ENCODE results near the gene FCER2. TPM values are rescaled to one million over a fixed set of nuclear protein-coding genes. Genes with fewer than 3 reads are reported as not detected.

The FCER2 gene
- total and polyA plus RNA-seq, 4 donors, result 0.27 to 0.59 (median 0.50) TPM; not detected in 1

GRCh38 chr19:7734220-7735203 lies 32.6 kb upstream of the FCER2 start:
- Histone ChIP-seq H3K27ac (ENCODE audit: low read depth, low read length) (no peak overlapping the region), H3K9me3 (ENCODE audit: control insufficient read depth, insufficient read depth, low read length) (no peaks in the 10 kb centered on the region), H3K4me1 (ENCODE audit: control insufficient read depth, insufficient read depth, low read length) (peaks cover 5% of the 10 kb centered on the region), H3K27me3 (ENCODE audit: control insufficient read depth, insufficient read depth, low read length) (peaks cover 32% of the 10 kb centered on the region), H3K4me3 (ENCODE audit: low read depth, low read length) (no peak overlapping the region), H3K36me3 (ENCODE audit: control insufficient read depth, insufficient read depth, low read length) (no peaks in the 10 kb centered on the region)
- DNase-seq (ENCODE audit: low read depth in 4 of 6, low spot score in 6 of 6), result no peak
- WGBS (ENCODE audit: insufficient coverage), result 69% methylated on average over 9 of the region's 12 CpGs

- Histone ChIP-seq H3K9me3 (ENCODE audit: control insufficient read depth, insufficient read depth, low read length) (no peaks in the 10 kb centered on the region), H3K36me3 (ENCODE audit: control insufficient read depth, insufficient read depth, low read length) (no peaks in the 10 kb centered on the region), H3K27me3 (ENCODE audit: control insufficient read depth, insufficient read depth, low read length) (peaks cover 43% of the 10 kb centered on the region), H3K4me1 (ENCODE audit: control insufficient read depth, insufficient read depth, low read length) (peaks cover 5% of the 10 kb centered on the region), H3K4me3 (ENCODE audit: low read depth, low read length) (no peak overlapping the region), H3K27ac (ENCODE audit: low read depth, low read length) (no peak overlapping the region)
- no peak for DNase-seq (ENCODE audit: low read depth in 4 of 6, low spot score in 6 of 6)
- WGBS (ENCODE audit: insufficient coverage), result 84% methylated on average over 3 of the region's 6 CpGs
Observed at GRCh38 chr19:7733376-7733775, 31.4 kb upstream of the FCER2 start.

- H3K9me3 ChIP-seq (ENCODE audit: control insufficient read depth, insufficient read depth, low read length), result no peaks in the 10 kb centered on the region
- no peak within 1 kb of the TSS for H3K27ac ChIP-seq (ENCODE audit: low read depth, low read length)
- no peak within 1 kb of the TSS for H3K4me3 ChIP-seq (ENCODE audit: low read depth, low read length)
- H3K4me1 ChIP-seq (ENCODE audit: control insufficient read depth, insufficient read depth, low read length), result peaks cover 5% of the 10 kb centered on the region
- 59% methylated on average over 9 of the region's 9 CpGs for WGBS (ENCODE audit: insufficient coverage)
- no peaks in the 10 kb centered on the region for H3K36me3 ChIP-seq (ENCODE audit: control insufficient read depth, insufficient read depth, low read length)
- no peak for DNase-seq (ENCODE audit: low read depth in 4 of 6, low spot score in 6 of 6)
- peaks cover 48% of the 10 kb centered on the region for H3K27me3 ChIP-seq (ENCODE audit: control insufficient read depth, insufficient read depth, low read length)
Observed at GRCh38 chr19:7732045-7732444, 30.1 kb upstream of the FCER2 start, which contains the start of gene CLEC4G. Gene CLEC4G (minus strand): TSS chr19:7732110. CDS start chr19:7732102, 8 bp downstream.

DNA sequence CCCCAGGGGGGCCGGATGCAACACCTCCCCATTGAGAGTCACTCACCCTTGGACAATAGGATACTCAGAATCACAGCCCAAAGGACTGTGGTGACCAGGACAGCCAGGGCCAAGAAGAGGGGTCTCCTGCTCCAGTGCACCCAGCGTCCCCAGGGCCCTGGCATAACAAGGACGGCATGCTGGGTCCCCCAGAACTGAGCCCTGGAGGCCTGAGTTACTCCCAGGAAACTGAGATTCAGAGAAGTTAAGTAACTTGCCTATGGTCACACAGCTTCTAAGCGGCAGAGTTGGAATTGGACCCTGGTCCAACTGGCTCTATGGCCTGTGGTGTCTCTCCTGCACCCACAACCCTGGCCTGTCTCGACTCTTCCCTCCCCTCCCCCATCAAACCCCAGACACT lies 29.7 kb upstream of the FCER2 start:
- no peak overlapping the region for H3K4me3 ChIP-seq (ENCODE audit: low read depth, low read length)
- no peaks in the 10 kb centered on the region for H3K36me3 ChIP-seq (ENCODE audit: control insufficient read depth, insufficient read depth, low read length)
- no peak for DNase-seq (ENCODE audit: low read depth in 4 of 6, low spot score in 6 of 6)
- no peaks in the 10 kb centered on the region for H3K9me3 ChIP-seq (ENCODE audit: control insufficient read depth, insufficient read depth, low read length)
- 52% methylated on average over 5 of the region's 5 CpGs for WGBS (ENCODE audit: insufficient coverage)
- H3K27ac ChIP-seq (ENCODE audit: low read depth, low read length), result no peak overlapping the region
- peaks cover 5% of the 10 kb centered on the region for H3K4me1 ChIP-seq (ENCODE audit: control insufficient read depth, insufficient read depth, low read length)
- H3K27me3 ChIP-seq (ENCODE audit: control insufficient read depth, insufficient read depth, low read length), result peaks cover 48% of the 10 kb centered on the region

DNA sequence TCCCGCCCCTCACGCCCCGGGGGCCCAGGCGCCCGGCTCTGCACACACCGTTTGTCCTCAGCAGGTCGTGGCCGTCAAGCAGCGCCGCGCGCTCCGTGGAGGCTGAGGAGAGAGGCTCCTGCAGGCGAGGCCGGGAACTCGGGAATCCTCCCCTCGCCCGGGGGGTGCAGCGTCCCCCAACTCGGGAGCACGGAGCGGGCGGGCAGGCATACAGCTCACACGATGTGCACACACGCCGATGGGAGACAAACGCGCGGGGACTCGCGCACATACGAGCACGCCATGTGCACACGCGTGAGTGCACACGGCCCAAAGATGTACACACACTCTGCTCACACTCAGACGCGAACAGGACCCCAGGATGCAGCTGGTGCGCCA lies 29.3 kb upstream of the FCER2 start:
- no peak for DNase-seq (ENCODE audit: low read depth in 4 of 6, low spot score in 6 of 6)
- Histone ChIP-seq H3K4me3 (ENCODE audit: low read depth, low read length) (no peak overlapping the region), H3K27me3 (ENCODE audit: control insufficient read depth, insufficient read depth, low read length) (peaks cover 48% of the 10 kb centered on the region), H3K4me1 (ENCODE audit: control insufficient read depth, insufficient read depth, low read length) (peaks cover 5% of the 10 kb centered on the region), H3K9me3 (ENCODE audit: control insufficient read depth, insufficient read depth, low read length) (no peaks in the 10 kb centered on the region), H3K36me3 (ENCODE audit: control insufficient read depth, insufficient read depth, low read length) (no peaks in the 10 kb centered on the region), H3K27ac (ENCODE audit: low read depth, low read length) (no peak overlapping the region)
- WGBS (ENCODE audit: insufficient coverage), result 48% methylated on average over 39 of the region's 39 CpGs

- peaks cover 48% of the 10 kb centered on the region for H3K27me3 ChIP-seq (ENCODE audit: control insufficient read depth, insufficient read depth, low read length)
- H3K4me3 ChIP-seq (ENCODE audit: low read depth, low read length), result no peak overlapping the region
Observed at GRCh38 chr19:7730286-7731217, 28.6 kb upstream of the FCER2 start.

DNA sequence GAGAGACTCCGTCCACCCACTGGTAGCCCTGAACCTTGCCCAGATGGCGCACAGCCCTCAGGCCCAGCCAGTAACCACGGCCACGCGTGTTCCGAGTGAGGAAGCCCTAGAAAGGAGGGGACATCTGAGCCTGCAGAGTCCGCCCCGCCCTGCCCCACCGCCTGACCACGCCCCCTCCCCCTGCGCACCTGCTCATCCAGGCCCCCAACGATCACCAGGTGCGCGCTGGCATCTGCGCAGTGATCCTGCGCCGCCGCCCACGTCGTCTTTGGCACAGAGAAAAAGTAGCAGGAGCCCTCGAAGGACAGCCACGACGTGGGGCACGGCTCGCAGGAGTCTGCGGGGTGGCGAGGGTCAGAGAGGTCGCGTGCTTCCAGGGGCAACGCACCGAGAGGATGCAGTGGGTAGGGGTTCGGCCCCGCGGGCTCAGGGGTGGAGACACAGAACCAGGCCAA lies 27.9 kb upstream of the FCER2 start:
- WGBS (ENCODE audit: insufficient coverage), result 1% methylated on average over 34 of the region's 34 CpGs
- Histone ChIP-seq H3K27me3 (ENCODE audit: control insufficient read depth, insufficient read depth, low read length) (peaks cover 48% of the 10 kb centered on the region), H3K4me1 (ENCODE audit: control insufficient read depth, insufficient read depth, low read length) (peaks cover 5% of the 10 kb centered on the region), H3K4me3 (ENCODE audit: low read depth, low read length) (no peak overlapping the region), H3K27ac (ENCODE audit: low read depth, low read length) (no peak overlapping the region), H3K36me3 (ENCODE audit: control insufficient read depth, insufficient read depth, low read length) (no peaks in the 10 kb centered on the region), H3K9me3 (ENCODE audit: control insufficient read depth, insufficient read depth, low read length) (no peaks in the 10 kb centered on the region)
- DNase-seq (ENCODE audit: low read depth in 4 of 6, low spot score in 6 of 6), result no peak

More at GRCh38 chr19:7730286-7731217, 28.6 kb upstream of the FCER2 start:
- peaks cover 5% of the 10 kb centered on the region for H3K4me1 ChIP-seq (ENCODE audit: control insufficient read depth, insufficient read depth, low read length)
- H3K27ac ChIP-seq (ENCODE audit: low read depth, low read length), result no peak overlapping the region
- DNase-seq (ENCODE audit: low read depth in 4 of 6, low spot score in 6 of 6), result peak in 1 of 6 donors; percentile 25
- H3K9me3 ChIP-seq (ENCODE audit: control insufficient read depth, insufficient read depth, low read length), result no peaks in the 10 kb centered on the region
- 1% methylated on average over 78 of the region's 78 CpGs for WGBS (ENCODE audit: insufficient coverage)
- no peaks in the 10 kb centered on the region for H3K36me3 ChIP-seq (ENCODE audit: control insufficient read depth, insufficient read depth, low read length)

DNA sequence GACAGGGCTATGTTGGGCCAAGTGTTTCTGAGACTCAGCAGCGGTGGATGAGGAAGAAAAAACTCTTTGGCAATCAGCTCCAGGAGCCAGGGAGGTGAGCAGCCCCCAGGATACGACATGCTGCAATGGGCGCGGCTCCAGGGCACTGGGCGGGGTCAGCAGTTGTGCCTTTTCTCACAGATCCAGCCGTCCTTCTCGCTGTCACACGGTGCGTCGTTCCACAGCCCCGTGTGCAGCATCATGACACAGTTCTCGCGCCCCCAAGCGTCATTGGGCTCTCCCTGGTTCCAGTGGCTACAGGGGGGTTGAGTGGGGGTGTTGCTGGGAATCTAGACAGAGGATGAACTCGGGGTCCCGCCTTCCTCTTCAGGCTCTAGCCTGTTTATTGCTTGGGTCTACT lies 27.3 kb upstream of the FCER2 start:
- DNase-seq (ENCODE audit: low read depth in 4 of 6, low spot score in 6 of 6), result no peak
- Histone ChIP-seq H3K4me1 (ENCODE audit: control insufficient read depth, insufficient read depth, low read length) (peaks cover 5% of the 10 kb centered on the region), H3K9me3 (ENCODE audit: control insufficient read depth, insufficient read depth, low read length) (no peaks in the 10 kb centered on the region), H3K27me3 (ENCODE audit: control insufficient read depth, insufficient read depth, low read length) (peaks cover 48% of the 10 kb centered on the region), H3K4me3 (ENCODE audit: low read depth, low read length) (no peak overlapping the region), H3K36me3 (ENCODE audit: control insufficient read depth, insufficient read depth, low read length) (no peaks in the 10 kb centered on the region), H3K27ac (ENCODE audit: low read depth, low read length) (no peak overlapping the region)
- 15% methylated on average over 13 of the region's 16 CpGs for WGBS (ENCODE audit: insufficient coverage)

DNA sequence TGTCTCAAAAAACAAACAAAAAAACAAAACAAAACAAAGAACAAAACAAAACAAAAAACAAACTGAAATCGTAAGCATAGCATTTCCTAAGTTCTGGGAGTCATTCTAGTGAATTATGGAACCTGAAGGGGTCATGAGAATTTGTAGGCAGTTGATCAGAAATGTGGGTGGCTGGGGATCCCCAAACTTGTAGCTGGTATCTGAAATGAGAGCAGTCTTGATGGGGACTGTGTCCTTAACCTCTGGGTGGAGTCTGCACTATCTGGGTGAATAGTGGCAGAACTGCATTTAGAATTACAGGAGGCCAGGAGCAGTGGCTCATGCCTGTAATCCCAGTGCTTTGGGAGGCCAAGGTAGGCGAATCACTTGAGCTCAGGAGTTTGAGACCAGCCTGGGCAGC lies 23.9 kb upstream of the FCER2 start:
- Histone ChIP-seq H3K9me3 (ENCODE audit: control insufficient read depth, insufficient read depth, low read length) (no peaks in the 10 kb centered on the region), H3K4me3 (ENCODE audit: low read depth, low read length) (no peak overlapping the region), H3K27me3 (ENCODE audit: control insufficient read depth, insufficient read depth, low read length) (peaks cover 28% of the 10 kb centered on the region), H3K4me1 (ENCODE audit: control insufficient read depth, insufficient read depth, low read length) (peaks cover 5% of the 10 kb centered on the region), H3K36me3 (ENCODE audit: control insufficient read depth, insufficient read depth, low read length) (no peaks in the 10 kb centered on the region), H3K27ac (ENCODE audit: low read depth, low read length) (no peak overlapping the region)
- WGBS (ENCODE audit: insufficient coverage), result 29% methylated on average over 1 of the region's 2 CpGs
- no peak for DNase-seq (ENCODE audit: low read depth in 4 of 6, low spot score in 6 of 6)

All from spinal cord (tissue), 10 donors.